Measurements from ENCODE around the gene B4GALNT2.

B4GALNT2 gene

DNA sequence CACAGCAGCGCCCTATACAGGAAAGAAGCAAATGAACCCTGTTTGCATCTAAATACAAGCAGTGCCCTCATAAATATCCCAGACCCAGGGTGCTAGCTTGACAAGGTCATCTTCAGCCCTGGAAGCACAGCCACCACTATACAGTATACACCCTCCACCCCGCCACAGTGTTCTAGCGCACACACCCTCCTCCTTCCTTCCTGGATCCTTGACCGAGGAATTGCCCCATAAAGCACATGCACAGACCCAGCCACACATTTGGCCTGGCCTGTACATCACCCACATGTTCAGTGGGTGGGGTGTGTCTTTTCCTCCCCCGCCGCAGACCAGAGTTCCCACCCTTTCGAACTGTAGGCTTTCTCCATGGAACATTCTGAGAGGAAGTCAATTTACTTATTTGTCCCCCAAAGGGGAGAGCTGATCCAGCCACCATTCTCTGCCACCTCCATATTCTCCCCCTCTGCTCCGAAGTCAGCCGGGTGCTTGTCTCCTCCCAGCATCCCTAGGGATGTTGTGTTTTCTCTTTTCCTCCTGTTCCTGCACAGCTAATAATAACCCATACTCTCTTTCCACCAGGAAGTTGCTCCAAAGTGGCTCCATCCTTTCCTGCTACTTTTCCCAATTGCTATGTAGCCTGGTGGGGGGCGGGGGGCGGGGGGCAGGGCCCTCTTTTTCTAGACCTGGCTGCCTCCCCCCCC is 84.5 kb downstream of the B4GALNT2 start:
- no peak for DNase-seq (ENCODE audit: extremely low spot score)
- CTCF ChIA-PET, result no interaction called here
- TF ChIP-seq FOXA1 (IDR thresholded peaks at IDR 0.05) (no peak), ARNT (IDR thresholded peaks at IDR 0.05) (no peak), LEF1 (IDR thresholded peaks at IDR 0.05; ENCODE audit: borderline replicate concordance) (no peak), ELF4 (IDR thresholded peaks at IDR 0.05) (no peak), SP1 (IDR thresholded peaks at IDR 0.05) (no peak), TARDBP (IDR thresholded peaks at IDR 0.05) (no peak)
- POLR2A ChIA-PET, result interaction anchor here (0.6 kb wide), 1 partner anchor 43 kb away, joined by 3 read pairs; no protein-coding TSS in a partner anchor

- ChIA-PET CTCF (no interaction called here), POLR2A (interaction anchor here (0.6 to 0.8 kb wide), 2 partner anchors 24 to 42 kb away, joined by 3 read pairs; no protein-coding TSS in a partner anchor)
- DNase-seq (ENCODE audit: extremely low spot score), result no peak
- TF ChIP-seq FOXK2 (IDR thresholded peaks at IDR 0.05) (no peak), ELF4 (IDR thresholded peaks at IDR 0.05) (no peak), L3MBTL2 (conservative IDR thresholded peaks at IDR 0.05) (no peak), FOXM1 (IDR thresholded peaks at IDR 0.05; ENCODE audit: borderline replicate concordance) (no peak)
Observed at GRCh38 chr17:49217651-49218413, 85.3 kb downstream of the B4GALNT2 start.

DNA sequence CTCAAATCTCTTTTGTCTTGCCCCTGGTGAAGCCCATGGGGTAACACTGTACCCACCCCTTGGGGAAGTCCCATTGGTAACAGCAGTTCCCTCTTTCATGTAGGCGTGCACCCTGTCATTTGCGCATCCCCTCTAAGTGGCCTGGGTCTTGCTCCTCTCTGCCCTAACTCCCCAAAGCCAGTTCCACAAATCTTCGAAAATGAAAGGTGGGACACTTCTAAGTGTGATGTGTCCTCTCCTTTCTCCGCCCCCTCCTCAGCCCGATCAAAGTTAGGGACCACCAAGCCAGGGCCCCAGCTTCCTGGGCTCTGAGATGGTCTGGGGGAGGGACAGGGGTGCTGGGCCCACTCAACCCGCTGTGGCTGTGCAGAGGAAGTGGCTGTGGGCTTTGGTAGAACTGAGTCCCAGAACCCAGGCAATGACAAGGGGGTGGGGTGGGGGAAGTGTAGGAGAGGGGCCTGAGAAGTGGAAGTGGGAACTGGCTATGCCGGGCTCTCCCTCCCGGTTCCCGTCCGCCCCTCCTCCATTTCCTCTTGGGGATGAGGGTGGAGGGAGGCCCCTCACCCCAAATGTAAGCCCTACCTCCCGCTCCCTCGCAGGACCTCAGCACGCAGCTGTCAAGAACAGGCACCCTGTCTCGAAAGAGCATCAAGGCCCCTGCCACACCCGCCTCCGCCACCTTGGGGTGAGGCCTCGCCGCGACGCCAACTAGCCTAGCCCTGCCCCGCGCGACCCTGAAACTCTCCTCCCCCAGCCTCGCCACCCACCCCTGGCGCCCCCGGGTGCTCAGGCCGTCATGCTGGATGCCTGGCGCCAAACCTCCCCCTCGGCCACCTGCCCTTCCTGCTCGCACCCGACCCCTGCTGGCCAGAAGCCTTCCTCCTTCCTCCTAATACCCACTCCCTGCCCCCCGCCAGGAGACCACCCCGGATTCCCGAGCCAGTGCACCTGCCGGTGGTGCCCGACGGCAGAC is 86.7 kb downstream of the B4GALNT2 start:
- ChIA-PET POLR2A (interaction anchor here (0.8 kb wide), 1 partner anchor 25 kb away, joined by 3 read pairs; no protein-coding TSS in a partner anchor), CTCF (no interaction called here)
- no peak for DNase-seq (ENCODE audit: extremely low spot score)
- TF ChIP-seq CTBP1 (IDR thresholded peaks at IDR 0.05; ENCODE audit: borderline replicate concordance), result no peak
- no peak for TF ChIP-seq SP1 (IDR thresholded peaks at IDR 0.05)
- TF ChIP-seq NFRKB (IDR thresholded peaks at IDR 0.05), result no peak
- no peak for TF ChIP-seq PKNOX1 (IDR thresholded peaks at IDR 0.05)
- no peak for TF ChIP-seq FOXA1 (IDR thresholded peaks at IDR 0.05)
- no peak for TF ChIP-seq SUZ12 (IDR thresholded peaks at IDR 0.05)
- no peak for TF ChIP-seq TARDBP (IDR thresholded peaks at IDR 0.05)
- no peak for TF ChIP-seq ELF4 (IDR thresholded peaks at IDR 0.05)
- TF ChIP-seq HDGF (IDR thresholded peaks at IDR 0.05; ENCODE audit: borderline replicate concordance), result no peak
- TF ChIP-seq ZNF384 (IDR thresholded peaks at IDR 0.05), result no peak
- TF ChIP-seq FOXM1 (IDR thresholded peaks at IDR 0.05; ENCODE audit: borderline replicate concordance), result no peak
- no peak for TF ChIP-seq BHLHE40 (IDR thresholded peaks at IDR 0.05; ENCODE audit: borderline replicate concordance)

- DNase-seq (ENCODE audit: extremely low spot score), result no peak
- ChIA-PET CTCF (no interaction called here), POLR2A (no interaction called here)
- TF ChIP-seq SUZ12 (IDR thresholded peaks at IDR 0.05), result no peak
Observed at GRCh38 chr17:49219987-49220386, 87.4 kb downstream of the B4GALNT2 start.

DNA sequence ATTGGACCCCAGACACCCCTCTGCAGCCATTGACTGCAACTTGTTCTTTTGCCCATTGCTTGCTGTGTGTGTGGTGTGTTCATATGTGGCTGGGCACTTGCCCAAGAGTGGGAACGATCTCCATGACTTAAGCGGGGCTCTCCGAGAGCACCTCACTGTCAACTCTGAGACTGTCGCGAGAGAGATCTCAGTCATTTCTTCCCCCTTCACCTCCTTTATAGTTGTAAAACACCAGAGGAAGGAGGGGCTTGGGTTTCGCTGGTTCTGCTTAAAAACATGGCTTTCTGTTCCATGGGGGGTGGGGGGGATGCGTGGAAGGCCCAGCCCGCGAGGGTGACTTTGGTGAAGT is 90.6 kb downstream of the B4GALNT2 start:
- ChIA-PET CTCF (interaction anchor here (1.3 kb wide), 1 partner anchor 68 kb away, joined by 5 read pairs; no protein-coding TSS in a partner anchor), POLR2A (interaction anchor here (1.1 kb wide), 1 partner anchor 31 kb away, joined by 5 read pairs; no protein-coding TSS in a partner anchor)
- TF ChIP-seq FOXK2 (IDR thresholded peaks at IDR 0.05), result no peak
- TF ChIP-seq CTBP1 (IDR thresholded peaks at IDR 0.05; ENCODE audit: borderline replicate concordance), result no peak
- no peak for TF ChIP-seq TARDBP (IDR thresholded peaks at IDR 0.05)
- no peak for TF ChIP-seq FOXA1 (IDR thresholded peaks at IDR 0.05)
- no peak for TF ChIP-seq BHLHE40 (IDR thresholded peaks at IDR 0.05; ENCODE audit: borderline replicate concordance)
- TF ChIP-seq ELF4 (IDR thresholded peaks at IDR 0.05), result no peak
- TF ChIP-seq ZNF384 (IDR thresholded peaks at IDR 0.05), result no peak
- no peak for TF ChIP-seq LEF1 (IDR thresholded peaks at IDR 0.05; ENCODE audit: borderline replicate concordance)
- no peak for TF ChIP-seq NFRKB (IDR thresholded peaks at IDR 0.05)
- TF ChIP-seq HDGF (IDR thresholded peaks at IDR 0.05; ENCODE audit: borderline replicate concordance), result no peak
- no peak for TF ChIP-seq PKNOX1 (IDR thresholded peaks at IDR 0.05)
- TF ChIP-seq SUZ12 (IDR thresholded peaks at IDR 0.05), result no peak
- no peak for TF ChIP-seq FOXM1 (IDR thresholded peaks at IDR 0.05; ENCODE audit: borderline replicate concordance)
- DNase-seq (ENCODE audit: extremely low spot score), result no peak

DNA sequence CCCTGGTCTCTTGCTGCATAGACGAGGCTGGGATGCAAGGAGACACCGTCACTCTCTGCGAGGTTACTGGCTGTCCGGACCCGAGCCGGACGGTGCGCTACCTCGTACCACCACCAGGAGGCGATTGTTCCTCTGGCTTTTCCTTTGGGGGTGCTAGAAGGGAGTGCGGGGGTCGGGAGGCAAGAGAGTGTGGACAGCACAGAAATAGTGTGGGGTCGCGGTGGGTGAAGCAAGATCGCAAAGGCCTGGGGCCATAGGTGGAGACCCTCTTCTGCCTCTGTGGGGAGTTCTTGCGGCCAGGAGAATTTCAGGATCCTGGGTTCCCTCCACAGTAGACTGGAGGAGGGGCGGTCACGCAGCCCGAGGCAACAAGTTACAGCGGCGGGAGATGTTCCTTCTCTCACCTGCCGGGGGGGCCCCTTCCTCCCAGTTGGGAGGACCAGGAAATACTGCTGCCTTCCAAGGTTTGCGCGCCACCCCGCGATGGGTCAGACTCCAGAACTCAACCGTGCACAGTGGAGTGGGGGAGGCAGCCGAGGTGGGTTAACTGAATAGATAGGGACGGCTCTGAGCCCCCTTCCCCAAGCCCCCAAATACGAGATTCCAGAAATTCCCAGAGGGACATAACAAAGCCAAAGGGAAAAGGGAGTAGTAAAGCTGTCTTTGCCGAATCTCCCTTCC is 91.1 kb downstream of the B4GALNT2 start:
- peak; percentile 76 for DNase-seq (ENCODE audit: extremely low spot score)
- ChIA-PET POLR2A (no interaction called here), CTCF (interaction anchor here (1.3 kb wide), 1 partner anchor 67 kb away, joined by 5 read pairs; no protein-coding TSS in a partner anchor)
- TF ChIP-seq FOXA1 (IDR thresholded peaks at IDR 0.05) (no peak), TARDBP (IDR thresholded peaks at IDR 0.05) (no peak), FOXM1 (IDR thresholded peaks at IDR 0.05; ENCODE audit: borderline replicate concordance) (no peak), HDGF (IDR thresholded peaks at IDR 0.05; ENCODE audit: borderline replicate concordance) (no peak), L3MBTL2 (conservative IDR thresholded peaks at IDR 0.05) (no peak), SP1 (IDR thresholded peaks at IDR 0.05) (no peak), BHLHE40 (IDR thresholded peaks at IDR 0.05; ENCODE audit: borderline replicate concordance) (no peak), LEF1 (IDR thresholded peaks at IDR 0.05; ENCODE audit: borderline replicate concordance) (no peak)
